Muscle of back (tissue), 11 donors: ENCODE data around the gene UNC5B. TPM values are rescaled to one million over a fixed set of nuclear protein-coding genes. Genes with fewer than 3 reads are reported as not detected.
A peak's percentile ranks its signal among the peaks of the same experiment; 100 is the strongest.
"Not testable (repeated sequence)": the region's sequence is repeated elsewhere in the genome, so short reads cannot be mapped to it uniquely, and the experiment has no call there.

Source experiments
- DNase-seq, 3 donors: peaks; one replicate each; pipeline versions ENCODE4 v3.0.0 to v3.0.0-alpha.2; 2013
- polyA plus RNA-seq, 10 donors: library from polyadenylated mRNA; unstranded; fragments of 120-200 nt; gene quantifications; one replicate each; pipeline ENCODE4 v1.2.1, GENCODE V29; 2013; ENCODE audit not compliant: insufficient read length in 10 of 10

Gene UNC5B
- polyA plus RNA-seq, 10 donors, result 8.1 to 17.1 (median 10.4) TPM

GRCh38 chr10:71207578-71207977, 4.8 kb upstream of the UNC5B start:
- no peak for DNase-seq

GRCh38 chr10:71209352-71209715, 3.0 kb upstream of the UNC5B start:
- no peak for DNase-seq

DNA sequence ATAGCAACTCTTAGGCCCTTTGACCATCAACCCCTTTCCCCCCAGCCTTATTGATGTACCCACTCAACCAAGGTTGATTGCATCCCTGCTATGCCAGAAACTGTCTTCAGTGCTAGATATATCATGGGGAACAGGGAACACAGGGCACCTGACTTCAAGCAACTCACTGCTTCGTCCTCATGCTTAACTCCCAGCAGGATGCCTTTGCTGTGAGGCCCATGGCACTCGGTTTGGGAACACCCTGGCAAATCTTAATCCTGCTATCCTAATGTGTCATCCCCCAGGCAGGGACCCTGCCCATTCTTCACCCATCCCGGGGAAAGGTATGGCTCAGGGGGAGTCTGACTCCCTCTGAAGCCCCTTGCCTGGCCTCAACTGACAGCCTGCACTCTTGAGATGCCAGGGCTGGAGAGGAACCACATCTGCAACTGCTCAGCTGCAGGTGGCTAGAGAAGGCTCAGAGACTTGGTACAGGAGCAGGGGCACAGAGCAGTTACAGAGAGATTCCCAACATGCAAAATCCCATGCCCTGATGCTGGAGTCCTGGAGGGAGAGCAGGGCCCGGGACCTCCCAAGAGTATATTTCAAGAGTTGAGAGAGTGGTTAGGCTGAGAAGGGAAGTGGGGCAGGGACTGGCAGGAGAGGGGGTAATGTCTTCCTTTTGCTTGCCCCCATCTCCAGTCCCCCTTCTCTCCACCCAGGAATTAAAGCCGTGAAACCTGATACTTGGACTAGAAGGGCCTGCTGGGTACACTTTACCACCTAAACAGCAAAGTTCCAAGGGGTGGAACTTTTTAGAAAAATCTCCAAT, 2.4 kb upstream of the UNC5B start:
- no peak for DNase-seq

DNA sequence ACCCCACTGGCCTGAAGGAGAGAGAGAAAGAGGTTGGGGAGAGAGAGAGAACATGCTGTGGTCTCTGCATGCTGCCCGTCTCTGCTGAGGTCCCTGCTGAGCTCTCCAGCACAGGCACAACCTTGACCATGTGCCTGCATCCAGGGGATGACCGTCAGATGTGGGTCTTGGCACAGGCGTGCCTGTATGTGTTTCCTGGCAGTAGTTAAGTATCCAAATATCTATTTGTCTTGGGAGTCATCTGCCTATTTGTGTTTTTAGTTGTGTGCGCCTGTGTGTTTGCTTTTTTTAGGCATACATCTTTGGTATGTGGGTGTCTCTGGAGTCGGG, 1.9 kb upstream of the UNC5B start:
- no peak for DNase-seq

DNA sequence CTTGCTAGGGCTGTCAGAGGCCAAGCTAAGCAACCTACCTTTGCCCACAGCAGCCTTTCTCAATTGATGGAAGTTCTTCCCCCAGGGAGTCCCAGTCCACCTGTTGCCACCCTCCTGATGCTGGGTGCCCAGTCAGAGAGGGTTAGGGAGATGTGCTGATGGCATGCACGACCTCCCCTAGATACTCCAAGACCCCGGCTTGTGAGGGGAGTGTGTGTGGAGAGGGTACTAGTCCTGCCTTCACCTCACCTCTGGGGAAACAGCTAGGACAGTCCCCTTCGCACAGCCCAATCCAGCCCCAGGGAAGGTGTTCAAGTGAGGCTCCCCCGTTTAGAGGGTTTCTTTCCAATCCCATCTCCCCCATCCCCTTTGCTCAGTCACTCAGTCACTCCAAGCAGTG, 1.3 kb upstream of the UNC5B start:
- DNase-seq, result no peak

DNA sequence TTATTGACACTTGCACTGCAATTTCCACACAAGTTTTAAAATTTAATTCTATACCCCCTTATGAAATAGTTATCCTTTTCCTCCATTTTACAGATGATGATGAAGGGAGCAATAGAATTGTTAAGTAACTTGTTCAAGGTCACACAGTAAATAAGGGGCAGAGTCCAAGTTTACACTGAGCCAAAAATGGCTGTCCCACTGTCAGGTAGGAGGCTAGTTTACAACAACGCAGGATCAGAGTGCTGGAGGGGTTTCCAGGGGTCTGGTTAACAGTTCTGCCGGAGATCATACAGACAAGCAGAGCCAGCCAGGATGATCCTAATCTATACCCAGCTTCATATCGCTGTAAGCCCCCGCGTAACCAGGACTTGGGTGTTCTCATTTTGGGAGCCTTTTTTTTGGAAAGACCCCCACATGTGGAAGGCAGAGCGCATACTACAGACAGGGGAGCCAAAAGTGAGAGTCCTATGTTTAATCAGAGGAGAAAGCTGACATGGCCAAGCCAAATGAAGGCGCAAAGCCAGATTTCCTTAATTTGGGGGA, 524 bp upstream of the UNC5B start:
- no peak for DNase-seq

GRCh38 chr10:71213127-71213621, 804 bp downstream of the UNC5B start:
- peak; percentile 51 to 85 (median 54) for DNase-seq

- DNase-seq, result peak in 2 of 3 donors; percentile 61 to 85
Observed at GRCh38 chr10:71213761-71214440, 1.5 kb downstream of the UNC5B start.

DNA sequence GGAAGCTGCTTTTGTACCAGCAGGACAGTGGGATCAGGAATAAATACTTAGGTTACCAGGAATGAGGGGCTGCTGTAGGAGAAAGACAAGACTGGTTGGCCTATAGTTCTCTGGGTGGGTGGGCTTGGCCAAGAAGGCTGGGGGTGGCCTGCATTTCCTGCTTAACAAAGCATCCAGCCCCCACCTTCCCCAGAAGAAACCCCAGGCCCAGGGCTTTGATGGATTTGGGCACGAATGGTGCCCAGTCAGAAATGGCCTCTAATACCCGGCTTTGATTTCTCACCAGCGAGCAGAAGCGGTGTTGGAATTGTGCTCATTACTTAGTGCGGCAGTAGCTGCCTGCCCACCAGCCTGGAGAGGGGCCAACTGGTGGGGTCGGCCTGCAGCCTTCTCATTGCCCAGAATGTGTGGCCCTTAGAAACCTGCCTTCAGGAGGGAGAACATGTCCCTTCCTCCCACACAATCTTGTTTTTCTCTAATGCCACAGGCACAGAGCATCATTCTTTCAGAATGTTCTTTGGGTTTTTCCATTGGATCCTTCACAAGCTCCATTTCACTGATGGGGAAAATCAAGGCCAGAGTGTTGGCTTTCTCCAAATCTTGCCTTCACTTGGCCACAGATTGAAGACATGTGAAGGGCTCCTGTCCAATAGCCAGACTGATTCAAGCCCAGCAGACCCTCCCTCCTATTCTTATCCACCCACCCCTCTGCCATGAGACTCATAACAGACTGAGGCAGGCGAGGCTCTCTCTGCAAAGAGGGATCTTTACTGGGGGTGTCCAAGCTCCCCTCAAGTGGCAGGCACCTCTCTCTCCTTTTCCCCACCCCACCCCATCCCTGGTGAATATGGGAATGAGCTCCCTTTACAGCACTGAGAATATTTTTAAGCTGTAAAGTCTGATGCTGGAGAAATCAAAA, 2.5 kb downstream of the UNC5B start:
- no peak for DNase-seq

GRCh38 chr10:71216363-71216695, 4.0 kb downstream of the UNC5B start:
- no peak for DNase-seq

DNA sequence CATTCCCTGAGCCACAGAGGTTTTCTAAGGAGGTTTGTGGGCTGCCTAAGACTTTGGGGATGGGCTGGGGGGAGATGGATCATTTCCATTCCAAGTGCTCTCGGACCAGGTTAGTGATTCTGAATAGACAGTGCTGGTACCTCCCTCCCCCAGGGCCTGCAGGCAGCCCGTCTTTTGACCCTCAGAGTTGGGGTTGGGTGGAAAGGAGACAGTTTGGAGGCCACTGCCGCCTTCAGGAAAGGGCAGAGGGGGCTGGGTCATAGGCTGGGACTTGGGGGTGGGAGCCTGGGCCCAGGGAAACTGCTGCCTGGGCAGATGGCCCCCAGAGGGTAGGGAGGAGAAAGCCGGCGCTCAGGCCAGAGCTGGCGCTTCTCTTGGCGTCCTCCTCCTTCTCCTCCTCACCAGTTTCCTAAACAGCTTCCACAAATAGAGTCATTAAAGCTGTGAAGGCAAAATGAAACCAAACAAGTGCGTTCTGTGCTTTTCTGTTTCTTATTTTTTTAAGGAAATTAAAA, 4.4 kb downstream of the UNC5B start:
- DNase-seq, result peak in 1 of 3 donors; percentile 32

DNA sequence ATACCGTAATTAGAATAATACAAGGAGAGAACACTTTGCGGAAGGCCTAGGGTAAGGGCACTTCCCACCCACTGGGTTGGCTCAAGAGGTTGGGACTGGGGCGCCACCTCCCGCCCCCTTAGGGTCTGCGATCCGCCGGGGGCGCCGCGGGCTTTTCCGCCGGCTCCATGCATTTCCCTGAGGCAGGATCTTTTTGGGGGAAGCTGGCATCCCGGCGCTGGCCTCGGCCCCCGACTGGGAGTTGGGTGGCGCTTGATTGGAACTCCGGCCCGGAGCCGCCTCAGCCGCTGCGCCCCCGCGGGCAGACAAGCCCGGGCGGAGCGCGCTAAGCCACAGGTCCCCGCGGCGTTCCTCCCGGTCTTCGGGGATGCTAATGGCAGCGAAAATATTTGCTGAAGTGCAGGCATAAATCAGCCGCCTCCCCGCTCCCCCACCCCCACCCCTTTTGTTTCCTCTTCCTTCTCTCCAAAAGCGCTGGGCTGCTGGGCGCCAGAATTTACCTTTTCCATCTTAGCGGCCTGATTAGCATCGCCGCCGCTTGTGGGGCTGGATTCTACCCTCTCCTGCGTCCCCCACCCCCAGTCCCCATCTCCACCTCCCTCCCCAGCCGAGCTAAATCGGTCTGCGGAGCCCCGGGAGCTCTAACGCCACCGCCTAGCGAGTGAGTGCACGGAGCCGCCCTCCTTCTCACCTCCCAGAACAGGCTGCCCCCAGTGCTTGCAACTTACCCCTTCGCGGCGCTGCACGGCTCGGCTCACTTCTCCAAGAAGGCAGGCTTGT, 5.1 kb downstream of the UNC5B start:
- peak in 1 of 3 donors; percentile 37 for DNase-seq

GRCh38 chr10:71218046-71218650, 5.8 kb downstream of the UNC5B start:
- DNase-seq, result peak in 1 of 3 donors; percentile 5

DNA sequence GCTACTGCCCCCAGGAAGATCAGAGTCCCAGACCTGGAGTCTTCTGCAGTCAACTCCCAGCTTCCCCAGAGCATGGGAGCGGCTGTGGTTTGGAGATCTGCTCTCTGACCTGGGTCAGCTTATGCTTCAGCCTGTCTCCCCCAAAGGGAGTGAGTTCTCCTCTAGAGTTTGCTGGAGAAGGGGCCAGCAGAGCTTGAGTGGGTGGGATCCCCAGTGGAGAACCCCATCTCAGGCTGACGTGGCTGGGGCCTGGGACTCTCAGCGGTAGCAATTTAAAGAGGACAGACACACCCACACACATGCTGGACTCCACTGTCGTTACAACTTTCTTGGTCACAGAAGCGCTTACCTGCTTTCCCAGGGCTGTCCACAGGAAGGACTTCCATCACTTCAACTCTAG, 6.3 kb downstream of the UNC5B start:
- DNase-seq, result no peak

DNA sequence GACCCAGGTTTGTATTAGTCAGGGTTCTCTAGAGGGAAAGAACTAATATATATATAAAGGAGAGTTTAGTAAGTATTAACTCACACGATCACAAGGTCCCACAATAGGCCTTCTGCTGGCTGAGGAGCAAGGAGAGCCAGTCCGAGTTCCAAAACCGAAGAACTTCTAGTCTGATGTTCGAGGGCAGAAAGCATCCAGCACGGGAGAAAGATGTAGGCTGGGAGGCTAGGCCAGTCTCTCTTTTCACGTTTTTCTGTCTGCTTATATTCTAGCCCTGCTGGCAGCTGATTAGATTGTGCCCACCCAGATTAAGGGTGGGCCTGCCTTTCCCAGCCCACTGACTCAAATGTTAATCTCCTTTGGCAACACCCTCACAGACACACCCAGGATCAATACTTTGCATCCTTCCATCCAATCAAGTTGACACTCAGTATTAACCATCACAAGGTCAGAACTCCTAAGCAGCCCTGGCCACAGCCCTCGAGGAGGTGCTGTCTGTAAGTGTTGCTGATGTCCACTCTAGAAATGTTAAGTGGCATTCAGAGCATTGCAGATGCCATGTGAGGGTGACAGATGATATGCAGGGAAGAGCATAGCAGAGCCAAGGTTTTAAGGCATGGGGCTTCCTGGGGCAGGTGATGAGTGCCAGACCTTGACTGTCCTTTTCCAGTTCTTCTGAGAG, 7.0 kb downstream of the UNC5B start:
- DNase-seq, result not testable (repeated sequence)

GRCh38 chr10:71219918-71220688, 7.7 kb downstream of the UNC5B start:
- DNase-seq, result no peak

- DNase-seq, result no peak
Observed at GRCh38 chr10:71220689-71221540, 8.5 kb downstream of the UNC5B start.

GRCh38 chr10:71221586-71222202, 9.3 kb downstream of the UNC5B start:
- DNase-seq, result no peak
